Measurements from ENCODE around the gene OTOGL. TPM values are rescaled to one million over a fixed set of nuclear protein-coding genes. Genes with fewer than 3 reads are reported as not detected.
"Not testable (repeated sequence)": the region's sequence is repeated elsewhere in the genome, so short reads cannot be mapped to it uniquely, and the experiment has no call there.

The OTOGL gene
- total RNA-seq, 1 donor from 2014 or later: 0.62 TPM

DNA sequence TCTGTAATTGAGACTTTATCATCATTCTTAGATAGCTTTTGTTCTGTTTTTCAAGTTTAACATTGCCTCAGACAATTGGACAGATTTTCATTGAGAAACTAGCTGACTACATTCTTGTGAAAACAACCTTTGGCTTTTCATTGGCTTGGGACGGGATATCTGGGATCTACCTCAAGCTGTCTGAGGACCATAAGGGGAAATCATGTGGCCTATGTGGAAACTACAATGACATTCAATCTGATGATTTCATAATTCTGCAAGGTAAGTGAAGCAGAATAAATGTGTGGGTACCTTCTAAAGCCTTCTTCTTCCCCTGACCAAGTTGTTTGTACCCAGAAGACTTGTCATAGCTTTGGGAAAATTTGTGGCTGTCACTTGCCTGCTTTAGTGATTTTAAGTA lies 133.5 kb downstream of the OTOGL start:
- no peak for DNase-seq

DNA sequence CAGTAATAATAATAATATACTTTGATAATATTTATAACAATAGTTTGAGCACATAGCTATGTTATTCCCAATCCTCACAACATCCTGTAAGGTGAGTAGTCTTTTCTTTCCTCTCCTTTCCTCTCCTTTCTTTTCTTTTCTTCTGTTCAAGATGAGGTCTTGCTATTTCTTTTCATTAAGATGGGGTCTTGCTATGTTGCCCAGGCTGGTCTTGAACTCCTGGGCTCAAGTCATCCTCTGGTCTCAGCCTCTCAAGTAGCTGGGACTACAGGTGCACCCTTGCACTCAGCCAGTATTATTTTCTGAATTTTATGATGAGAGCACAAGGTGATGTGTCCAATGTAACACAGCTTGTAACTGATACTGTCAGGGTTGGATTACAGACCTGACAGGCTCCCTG lies 134.6 kb downstream of the OTOGL start:
- no peak for DNase-seq

DNA sequence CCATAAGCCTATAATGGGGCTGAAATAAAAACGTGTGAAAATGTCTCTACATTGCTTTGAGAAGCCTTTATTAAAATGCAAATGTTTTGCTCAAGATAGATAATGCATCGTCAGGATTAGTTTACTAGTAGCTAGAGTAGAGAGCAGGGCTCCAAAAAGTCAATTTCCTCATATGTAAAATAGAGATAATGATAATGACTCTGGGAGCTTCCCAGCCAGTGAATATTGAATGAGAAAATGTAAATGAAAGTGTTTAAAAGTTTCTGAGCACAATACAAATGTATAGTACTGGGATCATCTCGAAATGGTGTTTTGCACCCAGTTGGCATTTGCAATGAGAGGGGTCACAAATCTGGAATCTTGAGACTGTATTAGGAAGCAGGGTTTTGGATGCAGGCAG lies 135.3 kb downstream of the OTOGL start:
- no peak for DNase-seq

DNA sequence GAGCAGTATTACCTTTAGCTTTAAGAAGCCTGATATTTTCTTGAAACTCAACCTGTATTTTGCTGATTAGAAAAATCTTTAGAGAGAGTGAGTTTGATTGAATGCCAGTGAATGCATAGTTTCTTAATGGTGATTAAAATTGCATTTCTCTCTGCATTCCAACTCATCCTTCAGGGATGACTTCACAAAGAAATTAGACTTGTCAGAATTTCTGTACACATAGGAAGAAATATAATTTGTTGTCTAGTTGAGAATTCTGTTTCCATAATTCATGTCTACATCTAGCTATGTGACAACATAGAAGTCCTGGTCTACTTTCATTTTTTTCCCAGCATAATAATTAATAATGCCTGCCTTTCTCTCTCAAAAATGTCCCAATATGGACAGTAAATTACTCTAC lies 136.6 kb downstream of the OTOGL start:
- no peak for DNase-seq

DNA sequence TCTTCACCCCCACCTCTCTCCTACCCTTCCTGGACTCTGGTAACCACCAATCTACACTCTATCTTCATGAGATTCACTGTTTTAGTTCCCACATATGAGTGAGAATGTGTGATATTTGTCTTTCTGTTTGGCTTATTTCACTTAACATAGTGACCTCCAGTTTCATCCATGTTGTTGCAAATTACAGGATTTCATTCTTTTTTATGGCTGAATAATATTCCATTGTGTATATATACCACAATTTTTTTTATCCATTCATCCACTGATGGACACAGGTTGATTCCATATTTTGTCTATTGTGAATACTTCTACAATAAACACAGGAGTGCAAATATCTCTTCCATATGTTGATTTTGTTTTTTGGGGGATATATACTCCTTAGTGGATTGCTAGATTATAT lies 140.5 kb downstream of the OTOGL start:
- DNase-seq: no peak

DNA sequence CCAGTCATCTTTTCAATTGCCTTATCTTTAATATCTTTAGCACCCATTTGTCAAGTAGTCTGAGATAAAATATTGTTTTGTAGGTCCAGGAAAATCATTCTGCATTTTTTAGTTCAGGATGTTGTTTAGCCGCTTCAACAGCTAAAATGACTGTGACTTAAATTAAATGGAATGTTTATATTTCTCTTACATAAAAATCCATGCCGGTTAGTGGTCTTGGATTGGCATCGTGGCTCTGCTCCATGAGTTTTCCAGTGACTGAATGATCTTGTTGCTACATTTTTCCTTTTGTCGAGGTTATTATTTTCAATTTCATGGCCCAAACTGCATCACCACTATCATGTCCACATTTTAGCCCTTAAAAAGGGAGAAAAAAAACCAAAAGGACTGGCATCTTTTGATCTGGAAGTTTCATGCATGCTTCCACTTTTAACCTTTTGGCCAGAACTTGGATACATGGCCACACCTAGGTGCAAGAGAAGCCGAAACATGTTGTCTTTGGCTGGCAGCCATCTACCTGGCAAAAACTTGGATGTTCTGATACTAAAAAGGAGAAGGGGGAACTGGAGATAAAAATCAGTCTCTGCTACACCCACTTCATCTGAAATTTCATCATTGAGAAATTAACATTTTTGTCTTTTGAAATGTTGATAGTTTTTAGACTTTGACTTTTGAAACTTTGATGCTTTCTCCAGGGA lies 142.4 kb downstream of the OTOGL start:
- DNase-seq: no peak

DNA sequence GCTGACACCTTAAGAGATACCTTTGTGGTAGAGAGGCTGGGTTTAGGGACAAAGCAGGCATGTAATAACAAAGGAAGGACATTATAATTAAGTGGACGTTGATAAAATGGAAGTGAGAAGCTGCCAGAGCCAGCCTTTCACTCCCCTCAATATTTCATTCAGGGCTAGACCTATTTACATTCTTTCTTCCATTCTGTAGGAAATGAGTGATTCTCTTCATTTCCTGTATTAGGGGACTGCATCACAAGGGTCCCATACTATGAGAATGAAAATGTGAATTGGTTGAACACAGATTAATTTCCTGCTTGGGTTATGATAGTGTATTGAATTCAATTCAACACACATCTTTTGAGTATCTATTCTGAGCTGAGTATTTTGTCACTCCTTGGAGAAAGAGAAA lies 143.0 kb downstream of the OTOGL start:
- no peak for DNase-seq

DNA sequence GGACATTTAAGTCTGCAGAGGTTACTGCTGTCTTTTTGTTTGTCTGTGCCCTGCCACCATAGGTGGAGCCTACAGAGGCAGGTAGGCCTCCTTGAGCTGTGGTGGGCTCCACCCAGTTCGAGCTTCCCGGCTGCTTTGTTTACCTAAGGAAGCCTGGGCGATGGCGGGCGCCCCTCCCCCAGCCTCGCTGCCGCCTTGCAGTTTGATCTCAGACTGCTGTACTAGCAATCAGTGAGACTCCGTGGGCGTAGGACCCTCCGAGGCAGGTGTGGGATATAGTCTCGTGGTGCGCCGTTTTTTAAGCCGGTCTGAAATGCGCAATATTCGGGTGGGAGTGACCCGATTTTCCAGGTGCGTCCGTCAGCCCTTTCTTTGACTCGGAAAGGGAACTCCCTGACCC lies 150.2 kb downstream of the OTOGL start:
- not testable (repeated sequence) for DNase-seq

DNA sequence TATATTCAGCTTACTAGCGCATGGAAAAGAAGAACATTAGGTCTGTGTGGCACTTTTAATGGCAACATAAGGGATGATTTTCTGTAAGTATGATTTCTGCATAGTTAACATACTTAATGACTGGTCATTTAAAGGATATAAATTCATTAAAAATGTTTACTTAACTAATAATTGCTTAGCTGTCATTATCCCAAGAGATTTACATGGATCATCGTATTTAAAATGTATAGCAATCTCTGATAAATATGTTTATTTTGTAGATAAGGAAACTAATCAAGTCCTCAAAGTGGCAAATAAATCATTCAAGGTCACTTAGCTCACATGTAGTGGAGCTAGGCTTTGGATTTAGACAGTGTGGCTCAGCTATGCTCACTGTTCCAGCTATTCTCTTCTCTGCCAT lies 158.6 kb downstream of the OTOGL start:
- no peak for DNase-seq

DNA sequence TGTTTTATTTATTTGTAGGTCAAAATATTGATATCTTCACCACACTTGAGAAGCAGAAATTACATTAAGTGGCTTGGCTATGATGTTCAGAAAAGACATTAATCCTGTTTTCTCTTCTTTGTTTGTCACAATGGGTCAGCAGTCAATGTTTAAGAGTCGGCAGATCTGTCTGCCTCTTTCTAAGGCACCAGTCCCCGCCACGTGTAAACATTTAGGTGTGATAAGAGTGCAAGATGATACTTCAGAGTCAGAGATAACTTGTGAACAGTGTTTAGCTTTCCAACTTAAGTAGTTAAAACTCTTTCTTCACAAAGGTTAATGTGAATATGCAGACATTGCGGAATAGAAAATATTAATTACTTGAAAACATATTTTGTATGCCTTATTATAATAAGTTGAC lies 160.9 kb downstream of the OTOGL start:
- DNase-seq: no peak

DNA sequence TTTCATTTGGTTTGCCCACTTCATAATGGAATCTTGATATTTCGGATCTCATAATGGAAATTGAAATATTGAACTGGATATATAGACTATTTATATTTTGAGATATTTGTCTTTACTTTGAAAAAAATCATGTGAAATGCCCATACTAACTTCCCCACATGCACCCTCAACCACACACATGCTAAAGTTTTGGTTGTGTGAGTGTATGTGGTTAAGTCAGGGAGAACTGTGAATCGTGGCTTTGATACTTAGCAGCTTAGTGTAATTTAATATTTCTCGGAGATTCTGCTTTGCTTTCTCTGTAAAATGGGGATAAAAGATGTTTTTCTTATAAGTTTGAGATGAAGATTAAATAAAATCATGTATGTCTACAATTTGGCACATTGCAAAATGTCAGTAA lies 162.1 kb downstream of the OTOGL start:
- DNase-seq: no peak

DNA sequence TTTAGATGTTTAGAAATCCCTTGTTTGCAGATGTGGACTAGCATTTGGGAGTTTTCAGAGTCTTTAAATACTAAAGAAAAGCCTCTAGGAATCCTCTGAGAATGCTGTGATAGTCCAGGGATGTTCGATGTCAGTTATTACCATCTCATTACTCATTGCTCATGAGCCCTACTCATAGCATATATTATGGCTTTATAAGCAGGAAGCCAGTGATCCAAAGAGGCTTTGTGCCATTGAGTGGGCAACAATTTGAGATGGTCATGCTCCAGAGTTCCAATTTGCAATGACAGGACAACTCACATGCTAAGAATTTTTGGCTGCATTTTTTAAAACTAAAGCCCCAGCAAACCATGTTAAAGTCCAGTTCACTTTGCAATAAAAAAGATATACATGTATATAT lies 163.0 kb downstream of the OTOGL start:
- DNase-seq: no peak

DNA sequence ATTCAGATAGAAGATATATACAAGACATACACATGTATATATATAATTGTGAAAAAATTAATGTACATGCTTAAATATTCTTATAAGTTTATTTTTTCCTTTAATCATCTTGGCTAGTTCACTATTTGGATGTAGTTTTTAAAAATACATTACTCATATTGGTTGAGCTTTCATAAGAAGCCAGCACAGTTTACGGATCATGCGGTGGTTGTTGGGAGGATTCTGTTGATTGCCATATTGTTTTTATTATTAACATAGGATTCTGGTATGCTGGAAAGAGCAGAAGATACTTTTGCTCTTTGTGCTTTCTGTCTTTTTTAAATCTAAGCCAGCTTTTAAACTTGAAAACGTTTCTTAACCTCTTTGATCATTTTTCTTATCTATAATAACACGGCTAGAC lies 163.4 kb downstream of the OTOGL start:
- DNase-seq: no peak

DNA sequence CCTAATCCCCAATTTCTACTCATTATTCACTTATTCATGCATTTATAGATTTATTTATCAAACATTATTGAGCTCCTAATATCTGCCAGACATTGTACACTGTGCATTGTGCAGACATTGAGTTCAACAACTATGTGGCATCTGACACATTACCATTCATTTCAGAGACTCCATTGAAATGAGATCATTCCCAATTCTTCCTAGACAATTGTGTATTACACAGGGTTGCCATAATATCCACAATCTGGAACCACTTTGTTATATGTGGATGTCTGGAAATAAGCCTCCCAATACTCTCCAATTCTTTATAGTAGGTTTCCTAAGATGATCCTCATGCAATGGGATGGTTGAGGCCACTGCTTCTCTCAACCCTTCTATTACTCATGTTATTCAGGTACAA lies 165.0 kb downstream of the OTOGL start:
- DNase-seq: no peak

DNA sequence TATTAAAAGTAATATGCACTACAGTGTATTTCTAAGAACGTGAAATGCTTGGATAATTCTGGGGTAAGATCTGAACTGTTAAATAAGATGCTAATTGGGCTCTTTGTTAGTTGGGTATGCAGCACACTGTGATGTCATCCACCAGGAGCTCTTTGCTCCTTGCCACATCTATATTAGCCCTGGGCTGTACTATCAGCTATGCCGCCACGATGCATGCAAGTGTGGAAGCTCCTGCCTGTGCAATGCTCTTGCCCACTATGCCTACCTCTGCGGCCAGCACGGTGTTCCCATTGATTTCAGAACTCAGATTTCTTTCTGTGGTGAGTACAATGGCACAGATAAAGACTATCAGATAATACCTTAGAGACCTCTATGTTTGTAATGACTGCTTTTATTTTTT lies 165.6 kb downstream of the OTOGL start:
- DNase-seq: no peak

DNA sequence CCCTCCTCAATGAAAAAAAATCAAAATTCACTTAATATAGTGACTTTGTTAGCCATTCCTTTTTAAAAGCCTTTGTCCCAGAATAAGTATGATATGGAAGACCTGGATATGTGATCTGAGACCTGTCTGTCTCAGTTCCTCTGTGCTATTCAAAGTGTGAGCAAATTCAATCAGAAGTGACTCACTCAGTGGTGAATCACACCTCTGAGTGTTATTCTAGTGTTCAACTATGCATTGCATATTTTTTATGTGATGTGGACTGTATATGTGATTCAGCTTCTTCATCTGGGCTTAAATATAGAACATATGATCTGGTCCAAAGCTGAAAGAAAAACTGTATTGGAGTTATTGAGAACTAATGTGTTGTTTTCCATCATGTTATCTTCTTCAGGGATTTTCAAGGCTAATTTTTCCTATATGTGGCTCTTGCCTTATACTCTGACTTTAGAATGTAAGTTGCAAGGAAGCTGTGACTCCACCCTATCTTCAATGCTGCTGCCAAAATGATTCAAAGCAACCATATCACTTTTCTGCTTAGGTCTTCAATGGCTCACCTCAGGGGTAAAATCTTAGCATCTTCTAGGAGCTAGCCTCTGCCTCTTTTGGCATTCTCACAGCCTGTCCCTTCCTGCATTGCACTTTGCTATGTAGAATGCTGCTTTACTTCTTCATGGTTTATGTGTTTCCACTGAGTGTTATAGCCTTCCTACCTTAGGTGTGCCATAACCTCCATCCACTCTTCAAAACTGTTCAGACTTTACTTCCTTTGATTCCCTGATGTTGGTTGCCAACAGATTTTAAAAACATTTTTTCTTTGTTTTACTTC lies 169.8 kb downstream of the OTOGL start:
- DNase-seq: no peak

DNA sequence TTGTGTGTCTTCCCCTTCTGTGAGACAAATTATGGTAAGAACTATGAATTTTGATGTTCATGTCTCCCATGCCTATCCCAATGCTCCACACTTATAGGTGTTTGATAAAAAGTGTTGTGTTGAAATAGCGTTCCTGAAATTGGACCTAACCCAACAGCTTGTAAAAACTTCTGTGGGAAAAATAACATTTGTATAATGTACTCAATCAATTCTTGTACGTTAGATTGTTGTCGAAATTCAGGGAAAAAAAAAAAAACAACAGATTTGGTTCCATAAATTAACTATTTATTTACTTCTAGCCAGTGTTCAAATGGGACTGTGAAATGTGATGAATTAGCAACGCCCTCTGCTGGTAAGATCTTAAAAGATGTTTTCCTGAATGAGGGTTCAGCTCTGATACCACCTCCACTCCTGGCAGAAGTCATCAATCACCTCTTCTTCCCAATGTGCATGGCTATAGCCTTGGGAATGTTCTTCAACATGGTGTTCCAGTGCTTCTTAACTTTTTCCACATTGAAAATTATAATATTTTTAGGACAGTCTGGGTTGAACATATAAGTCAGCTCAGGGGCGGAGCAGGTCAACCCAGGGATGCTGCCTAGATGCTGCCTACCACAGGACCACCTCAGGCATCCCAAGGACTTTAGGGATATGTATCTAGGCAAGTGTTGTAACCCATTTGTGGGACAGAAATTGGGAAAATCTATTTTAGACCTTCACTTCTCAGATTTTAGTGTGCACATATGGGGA lies 170.6 kb downstream of the OTOGL start:
- no peak for DNase-seq

DNA sequence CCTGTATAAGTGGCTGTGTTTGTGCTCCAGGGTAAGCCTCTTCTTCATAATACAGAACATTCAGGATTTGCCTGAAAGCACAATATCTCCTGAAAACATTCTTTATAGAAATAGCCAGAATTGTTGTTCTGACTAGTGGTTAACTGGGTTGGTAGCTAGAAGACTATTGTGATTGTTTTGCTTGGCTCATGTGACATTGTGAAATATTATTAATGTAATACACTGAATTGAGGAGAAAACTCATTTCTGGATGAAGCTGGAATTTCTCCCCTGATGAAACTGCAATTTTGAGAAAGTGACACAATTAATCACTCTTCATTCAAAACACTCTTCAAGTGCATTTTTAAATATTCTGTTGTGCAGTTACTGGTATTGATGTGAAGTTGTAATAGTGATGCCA lies 172.4 kb downstream of the OTOGL start:
- DNase-seq: no peak

DNA sequence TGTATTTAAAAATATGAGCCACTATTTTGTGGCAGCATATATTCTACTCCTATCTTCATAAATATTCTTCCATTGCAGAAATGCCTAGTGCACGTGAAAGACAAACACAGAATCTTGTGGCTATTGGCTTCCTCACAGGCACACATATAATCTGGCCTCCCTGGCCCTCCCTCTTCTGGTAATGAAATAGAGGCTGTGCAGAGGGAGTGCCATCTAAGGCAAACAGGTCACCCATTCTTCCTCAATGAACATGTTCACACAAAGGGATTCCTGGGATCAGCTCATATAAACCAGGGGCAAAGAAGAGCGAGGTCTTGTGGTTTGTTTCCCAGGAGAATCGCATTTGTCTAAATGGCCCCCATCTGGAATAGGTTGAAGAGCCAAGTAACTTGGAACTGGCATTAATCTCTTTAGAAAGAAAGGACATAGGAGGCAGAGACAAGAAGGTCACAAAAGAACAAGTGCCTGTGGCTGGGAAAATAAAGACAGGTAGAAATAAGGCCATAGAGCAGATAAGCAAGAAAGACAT lies 173.1 kb downstream of the OTOGL start:
- DNase-seq: no peak

DNA sequence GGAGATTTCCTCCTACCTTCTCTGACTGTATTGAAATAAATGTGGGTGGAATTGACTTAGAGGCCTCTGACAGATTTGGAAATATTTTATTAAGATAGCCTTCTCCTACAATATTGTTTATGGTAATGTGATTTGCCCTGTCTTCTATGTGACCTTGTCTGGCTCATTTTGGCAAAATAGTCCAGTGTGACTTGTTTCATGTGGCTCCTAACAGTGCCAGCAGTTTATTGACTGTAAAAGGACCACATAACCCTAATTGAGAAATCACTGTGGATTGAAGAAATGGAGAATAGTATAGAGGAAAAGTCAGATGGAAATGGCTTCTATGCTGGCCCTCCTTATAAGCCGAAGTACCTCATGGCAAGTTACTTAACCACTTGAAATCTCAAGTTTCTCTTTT lies 173.8 kb downstream of the OTOGL start:
- no peak for DNase-seq

DNA sequence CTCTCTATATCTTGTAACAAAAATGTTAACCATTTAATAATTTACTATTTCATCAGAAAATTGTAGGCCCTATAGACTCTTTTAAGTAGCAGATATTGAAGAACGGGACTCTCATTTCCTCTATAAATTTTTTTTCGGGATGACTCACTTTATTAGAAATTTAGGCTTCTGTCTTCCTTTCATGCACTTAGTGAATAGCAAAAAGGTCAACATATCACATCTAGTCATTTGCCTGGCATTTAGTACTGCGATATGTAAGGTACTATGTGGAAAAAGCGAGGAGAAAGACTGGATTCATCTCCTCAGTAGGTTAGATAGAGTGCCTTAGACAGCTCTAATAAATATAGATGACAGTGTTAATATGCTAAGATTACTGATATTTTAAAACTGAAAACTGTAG lies 178.4 kb downstream of the OTOGL start:
- no peak for DNase-seq

DNA sequence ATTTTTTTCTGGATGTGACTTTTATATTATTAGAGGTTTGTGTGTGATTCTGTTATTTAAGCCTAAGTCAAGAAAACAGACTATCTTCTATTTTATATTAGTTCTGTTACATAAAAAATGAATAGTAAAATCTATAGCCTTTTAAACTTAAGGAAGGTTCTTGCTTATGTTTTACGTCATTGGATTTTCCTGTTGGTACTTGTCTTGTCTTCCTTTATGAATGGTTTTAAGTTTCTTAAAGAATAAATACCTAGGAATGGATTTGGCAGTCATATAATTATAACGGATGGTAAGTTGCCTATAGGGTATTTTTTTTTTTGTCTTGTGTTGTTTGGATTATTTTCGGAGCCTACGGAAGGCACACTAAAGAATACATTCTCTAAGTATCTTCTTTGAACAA lies 182.9 kb downstream of the OTOGL start:
- DNase-seq: no peak

DNA sequence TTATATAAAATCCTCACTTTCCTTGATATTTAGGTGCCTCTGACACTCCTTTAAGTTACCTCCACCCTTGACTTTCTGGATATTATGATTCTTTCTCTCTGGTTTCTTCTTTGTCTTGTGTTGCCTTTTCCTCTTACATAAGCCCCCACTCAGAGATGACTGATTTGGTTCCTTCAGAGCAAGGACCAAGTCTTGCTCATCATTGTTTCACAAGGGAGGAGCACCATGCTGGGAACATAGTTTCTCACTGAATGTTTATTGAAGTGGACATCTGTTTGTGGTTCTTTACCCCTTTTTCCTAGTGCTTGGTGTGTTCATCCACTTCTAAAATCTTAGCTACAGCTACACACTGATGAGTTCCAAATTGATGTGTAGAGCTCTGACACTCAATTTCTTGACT lies 183.4 kb downstream of the OTOGL start:
- no peak for DNase-seq
